NCI-H1417 (cell line): Measurements from ENCODE around the gene BLVRB.
"Not testable (repeated sequence)": the region's sequence is repeated elsewhere in the genome, so short reads cannot be mapped to it uniquely, and the experiment has no call there.

Source experiments
- DNase-seq, 3 experiments: peaks; one replicate each; lab custom pipeline; 2025; lab: John Stamatoyannopoulos, UW

The BLVRB gene

DNA sequence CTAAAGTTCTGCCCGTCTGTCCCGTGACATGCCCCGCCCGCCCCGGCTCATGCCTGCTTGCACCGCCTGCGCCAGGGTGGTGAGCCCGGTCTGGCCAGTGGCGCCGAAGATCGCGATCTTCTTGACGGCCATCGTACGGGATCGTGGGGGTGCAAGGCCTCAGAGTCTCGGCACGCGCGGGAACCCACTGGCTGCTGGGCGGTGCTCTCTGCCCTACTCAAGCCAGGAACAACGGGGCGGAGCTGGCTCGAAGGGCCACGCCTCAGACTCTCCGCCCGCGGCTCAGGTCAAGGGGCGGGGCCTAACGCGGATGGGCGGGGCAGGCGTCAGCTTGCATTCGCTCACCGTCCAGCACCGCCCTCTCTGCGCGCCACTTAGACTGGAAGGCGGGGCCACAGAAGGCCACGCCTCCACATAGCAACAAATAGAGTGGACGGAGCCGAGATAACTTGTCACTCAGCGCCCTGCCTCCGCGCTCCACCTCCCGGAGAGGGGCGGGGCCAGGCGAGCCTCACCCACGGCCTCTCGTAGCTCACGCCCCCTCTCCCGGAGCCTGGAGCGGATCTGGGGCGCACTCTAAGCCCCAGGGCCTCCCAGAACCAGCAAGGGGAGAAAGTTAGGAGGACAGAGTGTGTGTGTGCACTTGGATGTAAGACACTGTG is at the start of gene BLVRB:
Gene BLVRB (minus strand): TSS at position 189 of the 662 bp plus-strand sequence. CDS start 57 bp downstream, at position 132.
- peak; percentile 96 to 99 (median 98) for DNase-seq

DNA sequence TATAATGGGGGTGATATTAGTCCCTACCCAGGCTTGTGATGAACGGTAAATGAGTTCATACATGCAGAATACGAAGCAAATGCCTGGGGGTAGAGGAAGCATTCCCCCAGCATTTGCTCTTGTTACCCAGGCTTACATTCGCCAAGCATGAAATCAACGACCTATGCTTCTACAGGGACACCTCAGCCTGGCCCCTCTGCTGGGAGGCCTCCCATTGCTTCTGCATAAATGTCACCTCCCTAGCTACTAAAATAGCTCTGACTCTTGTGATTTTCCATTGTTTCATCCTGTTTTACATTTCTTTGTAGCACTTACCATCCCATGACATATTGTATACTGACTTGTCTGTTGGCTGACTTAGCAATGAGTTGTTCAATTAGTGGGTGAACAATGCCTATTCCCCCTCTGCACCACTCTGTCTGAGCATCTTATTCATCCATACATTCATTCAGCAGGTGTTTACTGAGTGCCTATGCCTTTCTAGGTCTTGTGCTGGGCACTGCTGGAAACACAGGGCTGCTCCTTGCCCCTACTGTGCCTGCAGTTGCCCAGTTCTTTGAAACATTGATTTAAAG is 48.3 kb upstream of the BLVRB start:
- no peak for DNase-seq

DNA sequence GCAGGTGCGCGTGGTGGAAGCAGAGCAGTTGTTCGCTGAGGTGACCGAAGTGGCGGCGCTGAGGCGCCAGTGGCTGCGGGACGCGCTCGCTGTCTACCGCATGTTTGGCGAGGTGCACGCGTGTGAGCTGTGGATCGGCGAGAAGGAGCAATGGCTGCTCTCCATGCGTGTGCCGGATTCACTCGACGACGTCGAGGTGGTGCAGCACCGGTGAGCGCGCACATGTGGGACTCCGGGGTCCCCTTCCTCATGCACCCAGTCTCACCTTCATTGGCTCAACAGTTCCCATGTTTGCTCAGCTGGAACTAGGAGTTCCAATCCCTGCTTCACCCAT is 47.8 kb upstream of the BLVRB start:
- no peak for DNase-seq

DNA sequence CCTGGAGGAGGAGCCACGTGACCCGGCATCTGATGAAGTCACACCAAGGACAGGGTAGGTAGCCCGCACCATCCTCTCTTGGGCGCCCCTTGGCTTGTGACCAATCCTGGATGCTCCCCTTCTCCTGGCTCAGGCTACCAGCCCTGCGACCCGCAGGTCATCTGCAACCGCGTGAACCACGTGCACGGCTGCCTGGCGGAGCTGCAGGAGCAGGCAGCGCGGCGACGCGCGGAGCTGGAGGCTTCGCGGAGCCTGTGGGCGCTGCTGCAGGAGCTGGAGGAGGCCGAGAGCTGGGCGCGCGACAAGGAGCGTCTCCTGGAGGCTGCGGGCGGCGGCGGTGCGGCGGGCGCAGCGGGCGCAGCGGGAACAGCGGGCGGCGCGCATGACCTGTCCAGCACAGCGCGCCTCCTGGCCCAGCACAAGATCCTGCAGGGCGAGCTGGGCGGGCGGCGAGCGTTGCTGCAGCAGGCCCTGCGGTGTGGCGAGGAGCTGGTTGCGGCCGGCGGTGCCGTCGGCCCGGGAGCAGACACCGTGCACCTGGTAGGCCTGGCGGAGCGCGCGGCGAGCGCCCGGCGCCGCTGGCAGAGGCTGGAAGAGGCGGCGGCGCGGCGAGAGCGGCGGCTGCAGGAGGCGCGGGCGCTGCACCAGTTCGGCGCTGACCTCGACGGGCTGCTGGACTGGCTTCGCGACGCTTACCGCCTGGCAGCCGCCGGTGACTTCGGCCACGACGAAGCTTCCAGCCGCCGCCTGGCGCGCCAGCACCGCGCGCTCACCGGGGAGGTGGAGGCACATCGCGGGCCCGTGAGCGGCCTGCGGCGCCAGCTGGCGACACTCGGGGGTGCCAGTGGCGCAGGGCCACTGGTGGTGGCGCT is 47.2 kb upstream of the BLVRB start:
- peak in 2 of 3 experiments; percentile 68 to 69 for DNase-seq

DNA sequence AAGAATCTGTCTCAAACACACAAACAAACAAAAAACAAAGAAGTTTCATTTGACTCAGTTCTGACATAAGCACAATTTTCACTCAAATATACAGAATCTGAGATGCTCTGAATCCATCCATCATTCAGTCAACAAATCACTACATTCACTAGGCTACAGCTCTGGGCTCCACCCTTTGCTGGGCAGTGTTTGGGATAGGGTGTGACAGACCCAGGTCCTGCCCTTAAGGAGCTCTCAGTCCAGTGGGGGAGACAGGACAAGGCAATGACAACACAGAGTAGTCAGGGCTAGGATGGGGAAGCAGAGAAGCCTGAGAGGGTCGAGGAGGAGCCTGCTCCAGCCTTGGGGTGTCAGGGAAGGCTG is 46.5 kb upstream of the BLVRB start:
- no peak for DNase-seq

DNA sequence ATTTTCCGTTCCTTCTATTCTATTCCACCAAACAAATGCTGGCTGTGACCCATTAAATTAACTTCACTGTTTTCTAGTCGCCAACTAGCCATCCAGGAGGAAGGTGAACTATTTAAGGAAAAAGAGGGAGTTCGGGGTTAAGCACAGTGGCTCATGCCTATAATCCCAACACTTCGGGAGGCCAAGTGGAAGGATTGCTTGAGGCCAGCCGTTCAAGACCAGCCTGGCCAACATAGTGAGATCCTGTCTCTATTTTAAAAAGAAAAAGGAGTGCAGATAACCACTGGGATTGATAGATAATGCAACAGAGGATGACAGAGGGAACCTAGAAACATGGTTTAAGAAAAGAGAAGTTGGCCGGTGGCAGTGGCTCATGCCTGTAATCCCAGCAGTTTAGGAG is 45.9 kb upstream of the BLVRB start:
- DNase-seq = no peak

DNA sequence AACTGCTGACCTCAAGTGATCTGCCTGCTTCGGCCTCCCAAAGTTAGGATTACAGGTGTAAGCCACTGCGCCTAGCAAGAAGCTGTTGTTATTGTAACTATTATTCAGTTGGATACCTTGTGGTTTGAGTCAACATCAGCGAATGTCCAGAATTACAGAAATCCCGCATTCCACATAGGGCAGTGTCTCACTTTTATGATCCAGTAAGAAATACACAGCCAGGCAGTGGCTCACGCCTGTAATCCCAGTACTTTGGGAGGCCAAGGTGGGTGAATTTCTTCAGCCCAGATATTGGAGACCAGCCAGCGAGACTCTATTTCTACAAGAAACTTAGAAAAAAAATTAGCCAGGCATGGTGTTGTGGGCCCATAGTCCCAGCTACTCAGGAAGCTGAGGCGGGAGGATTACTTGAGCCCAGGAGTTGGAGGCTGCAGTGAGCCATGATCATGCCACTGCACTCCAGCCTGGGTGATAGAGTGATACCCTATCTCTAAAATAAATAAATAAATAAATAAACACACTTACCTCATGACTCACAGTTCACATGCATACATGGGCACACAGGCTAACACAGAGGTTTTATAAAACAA is 45.1 kb upstream of the BLVRB start:
- DNase-seq = no peak

DNA sequence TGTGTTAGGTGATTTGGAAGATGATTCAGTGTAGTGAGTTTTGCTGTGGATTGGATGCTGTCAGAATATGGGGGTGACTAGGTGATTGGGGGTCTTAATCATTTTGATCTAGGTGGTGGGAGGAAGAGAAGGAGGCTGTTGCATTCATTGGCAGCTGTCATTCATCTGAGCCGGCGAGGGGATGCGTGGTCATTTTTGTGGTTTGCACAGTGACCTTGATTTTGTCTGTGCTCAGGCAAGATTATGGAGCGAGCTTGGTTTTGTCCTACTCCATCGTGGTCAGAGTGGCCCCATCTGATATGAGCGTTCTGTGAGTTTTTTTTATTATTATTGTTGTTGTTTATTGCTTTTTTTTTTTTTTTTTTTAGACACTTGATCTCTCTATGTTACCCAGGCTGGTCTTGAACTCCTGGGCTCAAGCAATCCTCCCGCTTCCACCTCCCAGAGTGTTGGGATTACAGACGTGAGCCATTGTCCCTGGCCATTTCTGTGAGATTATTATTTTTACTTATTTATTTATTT is 43.3 kb upstream of the BLVRB start:
- no peak for DNase-seq

DNA sequence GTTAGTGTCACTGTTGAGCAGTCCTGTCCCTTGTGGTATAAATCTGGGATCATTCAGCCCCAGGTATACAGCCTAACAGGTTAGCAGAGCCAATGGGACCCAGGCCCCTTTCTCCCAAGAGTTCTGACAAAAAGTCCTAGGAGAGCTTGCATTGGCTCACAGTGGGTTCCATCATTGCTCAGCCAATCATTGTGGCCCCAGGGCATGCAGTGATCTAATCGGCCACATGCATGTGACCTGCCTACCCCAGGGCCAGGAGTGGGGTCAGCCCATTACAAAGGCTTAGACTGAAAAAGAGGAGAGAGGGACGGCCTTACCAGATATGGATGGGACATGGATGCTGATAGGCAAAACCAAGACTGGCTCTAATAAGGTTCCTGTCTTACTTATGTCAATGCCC is 42.3 kb upstream of the BLVRB start:
- no peak for DNase-seq

DNA sequence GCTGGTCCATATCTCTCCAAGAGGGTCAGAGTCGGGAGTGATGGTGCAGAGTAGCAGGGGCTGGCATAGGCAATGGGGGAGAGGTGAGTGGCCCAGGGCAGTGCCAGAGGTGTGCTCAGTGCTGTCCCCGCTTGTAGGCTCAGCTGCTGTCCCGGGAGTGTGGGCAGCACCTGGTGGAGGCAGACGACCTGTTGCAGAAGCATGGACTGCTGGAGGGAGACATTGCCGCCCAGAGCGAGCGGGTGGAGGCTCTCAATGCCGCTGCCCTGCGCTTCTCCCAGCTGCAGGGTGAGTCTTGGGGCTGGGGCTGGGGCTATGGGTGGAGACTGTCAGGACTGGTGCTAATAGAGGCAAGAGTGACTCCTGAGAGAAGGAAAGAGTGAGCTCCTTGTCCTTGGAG is 40.6 kb upstream of the BLVRB start:
- DNase-seq = no peak

DNA sequence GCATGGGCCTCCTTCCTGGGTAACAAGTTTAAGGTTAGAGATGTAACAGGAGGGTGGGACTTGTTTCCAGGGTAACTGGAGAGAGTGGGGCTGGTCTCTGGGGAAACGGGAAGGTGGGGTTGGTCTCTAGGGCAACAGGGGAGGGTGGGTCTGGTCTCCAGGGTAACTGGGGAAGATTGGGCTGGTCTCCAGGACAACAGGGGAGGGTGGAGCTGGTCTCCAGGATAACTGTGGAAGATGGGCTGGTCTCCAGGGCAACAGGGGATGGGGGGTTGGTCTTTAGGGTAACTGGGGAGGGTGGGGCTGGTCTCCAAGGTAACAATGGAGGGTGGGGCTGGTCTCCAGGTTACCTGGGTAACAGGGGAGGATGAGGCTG is 37.8 kb upstream of the BLVRB start:
- DNase-seq = peak; percentile 59 to 86 (median 63)

DNA sequence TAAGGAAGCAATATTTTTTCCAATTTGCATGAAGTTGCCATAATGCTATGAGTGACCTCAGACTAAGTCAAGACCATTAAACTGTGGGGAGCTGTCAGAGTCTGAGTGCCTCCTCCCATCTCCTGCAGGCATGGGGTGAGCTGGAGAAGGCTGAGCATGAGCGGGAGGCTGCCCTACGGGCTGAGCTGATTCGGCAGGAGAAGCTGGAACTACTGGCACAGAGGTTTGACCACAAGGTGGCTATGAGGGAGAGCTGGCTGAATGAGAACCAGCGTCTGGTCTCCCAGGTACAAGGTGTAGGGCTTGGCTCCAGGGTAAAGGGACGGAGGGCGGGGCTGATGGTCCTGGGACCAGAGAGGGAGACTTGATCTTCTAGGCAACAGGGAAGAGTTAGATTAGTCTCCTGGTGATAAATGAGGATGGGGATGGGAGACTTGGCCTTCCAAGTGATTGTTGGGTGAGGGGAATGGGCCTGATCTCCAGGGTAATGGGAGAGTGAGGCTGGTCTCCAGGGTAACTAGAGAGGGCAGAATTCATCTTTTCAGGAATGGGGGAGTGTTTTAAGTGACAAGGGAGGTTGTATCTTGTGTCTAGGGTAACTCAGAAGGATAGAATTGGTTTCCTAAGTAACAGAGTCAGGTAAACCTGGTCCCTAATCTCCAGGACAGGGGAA is 37.2 kb upstream of the BLVRB start:
- peak in 2 of 3 experiments; percentile 42 to 50 for DNase-seq

DNA sequence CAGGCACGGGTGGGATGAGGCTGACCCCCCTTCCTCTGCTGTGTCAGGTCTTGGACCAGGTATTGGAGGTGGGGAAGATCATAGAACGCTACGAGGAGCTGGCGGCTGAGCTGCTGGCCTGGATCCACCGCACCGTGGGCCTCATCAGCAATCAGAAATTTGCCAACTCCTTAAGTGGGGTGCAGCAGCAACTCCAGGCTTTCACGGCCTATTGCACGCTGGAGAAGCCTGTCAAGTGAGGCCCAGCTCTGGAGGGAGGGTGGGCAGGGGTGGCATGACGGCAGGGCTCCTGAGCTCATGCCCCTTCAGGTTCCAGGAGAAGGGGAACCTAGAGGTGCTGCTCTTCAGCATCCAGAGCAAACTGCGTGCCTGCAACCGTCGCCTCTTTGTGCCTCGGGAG is 36.5 kb upstream of the BLVRB start:
- no peak for DNase-seq

DNA sequence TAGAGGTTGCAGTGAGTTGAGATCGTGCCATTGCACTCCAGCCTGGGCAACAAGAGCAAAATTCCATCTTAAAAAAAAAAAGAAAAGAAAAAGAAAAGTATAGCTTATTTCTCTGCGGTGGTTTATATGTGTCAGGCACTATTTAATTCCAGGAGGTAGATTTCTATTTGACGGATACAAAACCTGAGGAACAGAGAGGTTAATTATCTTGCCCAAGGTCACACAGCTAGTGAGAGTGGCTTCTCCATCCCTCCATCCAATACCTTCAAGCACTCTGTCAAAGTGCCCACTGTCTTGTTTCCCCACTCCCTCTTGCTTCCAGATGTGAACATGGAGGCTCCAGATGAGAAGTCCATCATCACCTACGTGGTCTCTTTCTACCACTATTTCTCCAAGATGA is 36.1 kb upstream of the BLVRB start:
- no peak for DNase-seq

DNA sequence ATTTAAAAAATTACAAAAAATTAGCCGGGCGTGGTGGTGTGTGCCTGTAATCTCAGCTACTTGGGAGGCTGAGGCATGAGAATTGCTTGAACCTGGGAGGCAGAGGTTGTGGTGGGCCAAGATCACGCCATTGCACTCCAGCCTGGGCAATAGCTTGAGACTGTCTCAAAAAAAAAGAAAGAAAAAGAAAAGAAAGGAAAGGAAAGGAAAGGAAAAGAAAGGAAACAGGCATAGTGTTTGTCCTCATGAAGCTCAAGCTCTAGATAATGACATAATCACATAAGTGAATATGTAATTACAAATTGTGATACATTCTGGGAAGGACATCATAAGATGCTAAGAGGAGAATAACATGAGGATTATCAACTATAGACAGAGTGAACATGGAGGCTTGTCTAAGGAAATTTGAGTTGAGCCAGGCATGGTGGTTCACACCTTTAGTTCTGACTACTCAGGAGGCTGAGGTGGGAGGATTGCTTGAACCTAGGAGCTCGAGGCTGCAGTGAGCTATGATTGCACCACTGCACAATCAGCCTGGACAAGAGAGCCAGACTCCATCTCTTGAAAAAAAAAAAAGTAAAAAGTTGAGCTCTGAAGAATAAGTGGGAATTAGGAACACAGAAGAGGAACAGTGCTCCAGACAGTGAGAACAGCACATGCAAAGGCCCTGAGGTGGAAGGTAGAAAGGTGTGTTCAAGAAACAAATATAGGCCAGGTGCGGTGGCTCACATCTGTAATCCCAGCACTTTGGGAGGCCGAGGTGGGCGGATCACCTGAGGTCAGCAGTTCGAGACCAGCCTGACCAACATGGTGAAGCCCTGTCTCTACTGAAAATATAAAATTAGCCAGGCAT is 35.4 kb upstream of the BLVRB start:
- not testable (repeated sequence) for DNase-seq

DNA sequence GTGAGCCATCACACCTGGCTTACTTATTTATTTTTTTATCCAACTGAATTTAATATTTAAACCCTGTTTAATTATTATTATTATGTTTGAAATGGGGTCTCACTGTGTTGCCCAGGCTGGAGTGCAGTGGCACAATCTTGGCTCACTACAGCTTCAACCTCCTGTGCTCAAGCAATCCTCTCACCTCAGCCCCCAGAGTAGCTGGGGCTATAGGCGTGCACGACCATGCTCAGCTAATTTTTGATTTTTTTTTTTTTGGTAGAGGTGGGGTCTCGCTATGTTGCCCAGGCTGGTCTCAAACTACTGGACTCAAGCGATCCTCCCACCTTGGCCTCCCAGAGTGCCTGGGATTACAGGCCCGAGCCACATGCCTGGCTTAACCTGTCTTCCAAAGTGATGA is 33.8 kb upstream of the BLVRB start:
- no peak for DNase-seq

DNA sequence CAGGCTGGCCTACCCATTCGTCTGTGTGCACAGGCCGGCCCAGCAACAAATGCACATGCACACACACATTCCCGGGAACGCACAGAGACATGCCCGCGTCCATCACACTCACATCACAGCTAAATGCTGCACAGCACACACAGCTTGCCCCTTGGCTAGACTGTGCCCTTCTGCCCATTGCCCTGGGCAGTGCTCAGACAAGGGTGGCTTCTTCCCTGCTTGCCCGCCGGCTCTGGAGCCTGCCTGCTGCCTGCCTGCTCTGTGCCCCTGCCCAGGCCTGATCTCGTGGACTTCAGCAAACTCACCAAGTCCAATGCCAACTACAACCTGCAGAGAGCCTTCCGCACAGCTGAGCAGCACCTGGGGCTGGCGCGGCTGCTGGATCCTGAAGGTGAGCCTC is 31.7 kb upstream of the BLVRB start:
- no peak for DNase-seq

DNA sequence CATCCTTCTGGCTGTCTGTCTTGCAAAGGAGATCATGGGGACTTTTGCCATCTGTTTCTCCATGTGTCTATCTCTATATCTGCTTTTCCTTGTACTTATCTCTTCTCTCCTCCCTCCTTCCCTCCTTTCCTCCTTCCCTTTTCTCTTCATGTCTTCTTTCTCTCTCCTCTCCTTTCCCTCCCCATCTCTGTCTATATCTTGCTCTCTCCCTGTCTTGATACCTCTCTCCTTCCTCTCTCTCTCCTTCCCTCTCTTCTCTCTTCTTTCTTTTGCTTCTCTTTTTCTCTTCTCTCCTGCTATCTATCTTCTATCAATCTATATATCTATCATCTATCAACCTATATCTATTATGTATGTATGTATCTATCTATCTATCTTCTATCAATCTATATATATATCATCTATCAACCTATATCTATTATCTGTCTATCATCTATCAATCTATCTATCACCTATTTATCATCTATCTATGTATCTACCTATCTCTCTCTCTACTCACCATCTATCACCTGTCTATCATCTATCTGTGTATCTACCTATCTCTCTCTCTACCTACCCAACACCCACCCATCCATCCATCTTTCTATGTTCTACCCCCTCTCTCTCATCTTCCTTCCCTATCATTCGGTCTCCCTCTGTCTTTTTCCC is 28.8 kb upstream of the BLVRB start:
- no peak for DNase-seq

DNA sequence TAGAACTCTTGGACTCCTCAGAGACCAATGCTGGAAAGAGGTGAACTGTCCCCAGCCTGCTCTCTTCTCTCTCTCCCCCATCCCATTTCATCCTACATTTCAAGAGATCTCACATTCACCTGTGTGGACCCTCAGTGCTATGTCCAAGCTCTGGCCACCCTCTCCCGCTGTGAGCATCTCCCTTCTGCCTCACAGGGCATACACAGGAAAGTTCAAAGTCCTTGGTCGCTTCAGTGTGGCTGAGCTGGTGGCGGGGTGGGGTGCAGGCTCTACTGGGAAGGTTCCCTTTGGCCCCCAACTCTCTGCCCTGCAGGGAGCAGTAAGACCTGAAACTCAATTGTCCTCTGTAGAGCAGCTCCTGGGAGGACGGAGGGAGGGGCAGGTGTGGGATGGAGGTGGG is 28.2 kb upstream of the BLVRB start:
- DNase-seq = no peak

DNA sequence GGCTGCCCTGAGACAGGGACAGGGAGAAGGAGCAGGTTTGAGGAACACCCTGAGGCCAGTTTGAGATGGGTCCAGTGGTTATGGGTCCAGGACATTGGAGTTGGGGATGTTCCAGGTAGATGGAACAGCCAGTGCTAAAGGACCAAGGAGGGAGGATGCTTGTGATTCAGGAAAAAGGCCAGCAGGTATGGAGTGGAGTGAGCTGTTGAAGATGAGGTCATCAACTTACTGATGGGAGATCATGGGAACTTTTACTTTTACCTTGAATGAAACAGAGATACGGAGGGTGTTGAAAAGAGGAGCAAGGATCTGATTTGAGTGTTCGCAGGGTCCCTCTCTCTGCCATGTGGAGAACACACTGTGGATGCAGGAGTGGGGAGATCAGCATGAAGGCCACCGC is 26.7 kb upstream of the BLVRB start:
- no peak for DNase-seq

DNA sequence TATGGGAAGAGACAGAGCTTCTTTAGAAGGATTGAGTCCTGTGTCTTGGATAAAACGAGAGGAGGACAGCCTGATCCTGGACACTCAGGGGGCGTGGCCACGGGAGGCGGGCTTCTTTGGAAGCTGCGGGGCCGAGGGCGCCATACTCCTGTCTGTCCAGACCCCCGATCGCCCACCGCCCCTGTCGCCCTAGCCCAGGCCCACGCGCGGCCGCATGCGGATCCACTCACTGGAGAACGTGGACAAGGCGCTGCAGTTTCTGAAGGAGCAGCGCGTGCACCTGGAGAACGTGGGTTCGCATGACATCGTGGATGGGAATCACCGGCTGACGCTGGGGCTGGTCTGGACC is 24.3 kb upstream of the BLVRB start:
- DNase-seq = no peak
